Epidermal melanocyte (primary cell): ENCODE measurements around the gene DLG4.
"Not testable (repeated sequence)": the region's sequence is repeated elsewhere in the genome, so short reads cannot be mapped to it uniquely, and the experiment has no call there.

Experiments used
- DNase-seq: peaks from one replicate; pipeline ENCODE4 v3.0.0; 2011; ENCODE audit warnings: low spot score; ENCODE audit not compliant: insufficient read length

DLG4 gene

GRCh38 chr17:7167832-7168231, 51.8 kb downstream of the DLG4 start:
- no peak for DNase-seq

- no peak for DNase-seq
Observed at GRCh38 chr17:7166873-7167272, 52.8 kb downstream of the DLG4 start.

- DNase-seq = not testable (repeated sequence)
Observed at GRCh38 chr17:7159571-7159970, 60.1 kb downstream of the DLG4 start.

GRCh38 chr17:7158424-7158823, 61.2 kb downstream of the DLG4 start:
- not testable (repeated sequence) for DNase-seq

GRCh38 chr17:7156342-7156940, 63.2 kb downstream of the DLG4 start:
- no peak for DNase-seq

- DNase-seq = no peak
Observed at GRCh38 chr17:7147772-7148171, 71.9 kb downstream of the DLG4 start.

- DNase-seq = no peak
Observed at GRCh38 chr17:7146115-7146514, 73.5 kb downstream of the DLG4 start.

- no peak for DNase-seq
Observed at GRCh38 chr17:7144213-7144612, 75.4 kb downstream of the DLG4 start.

GRCh38 chr17:7141824-7142223, 77.8 kb downstream of the DLG4 start:
- DNase-seq = no peak

- DNase-seq = no peak
Observed at GRCh38 chr17:7139400-7139799, 80.2 kb downstream of the DLG4 start.

- DNase-seq = no peak
Observed at GRCh38 chr17:7138800-7139381, 80.7 kb downstream of the DLG4 start.

- DNase-seq = no peak
Observed at GRCh38 chr17:7137171-7137943, 82.3 kb downstream of the DLG4 start.
